Spleen (tissue), 7 donors: ENCODE data around the gene SYCE3.
A peak's percentile ranks its signal among the peaks of the same experiment; 100 is the strongest.

Source experiments
- CTCF ChIP-seq, 11 experiments: fragments of 200-600 bp in 7 of 11; fragments of 450-650 bp in 4 of 11; sonication (generic) in 4 of 11; IDR thresholded peaks in 8 of 11; conservative IDR thresholded peaks in 3 of 11; 1 replicate in 7 of 11; 2 replicates in 4 of 11; pipeline versions ENCODE4 v1.4.0 to v1.8.0; 2016 to 2021; ENCODE audit warnings: antibody characterized with exemption in 11 of 11, inconsistent platforms in 4 of 11, mild to moderate bottlenecking in 1 of 11
- POLR2A ChIP-seq, 3 donors: fragments of 450-650 bp; IDR thresholded peaks; one replicate each; pipeline ENCODE4 v1.5.1; 2017; ENCODE audit warnings: antibody characterized with exemption in 3 of 3, mild to moderate bottlenecking in 1 of 3
- POLR2AphosphoS5 ChIP-seq, 3 donors: sonication (generic); formaldehyde crosslinking; IDR thresholded peaks; one replicate each; pipeline ENCODE4 v1.5.1; 2017; ENCODE audit warnings: antibody characterized with exemption in 3 of 3
- donor health status: DM: no; HTN: no; CAD: no; lungs with moderate emphysema.
- donor health status: DM: no; HTN: no; CAD: no.
- donor health status: DM: no; HTN: no; CAD: no.

DNA sequence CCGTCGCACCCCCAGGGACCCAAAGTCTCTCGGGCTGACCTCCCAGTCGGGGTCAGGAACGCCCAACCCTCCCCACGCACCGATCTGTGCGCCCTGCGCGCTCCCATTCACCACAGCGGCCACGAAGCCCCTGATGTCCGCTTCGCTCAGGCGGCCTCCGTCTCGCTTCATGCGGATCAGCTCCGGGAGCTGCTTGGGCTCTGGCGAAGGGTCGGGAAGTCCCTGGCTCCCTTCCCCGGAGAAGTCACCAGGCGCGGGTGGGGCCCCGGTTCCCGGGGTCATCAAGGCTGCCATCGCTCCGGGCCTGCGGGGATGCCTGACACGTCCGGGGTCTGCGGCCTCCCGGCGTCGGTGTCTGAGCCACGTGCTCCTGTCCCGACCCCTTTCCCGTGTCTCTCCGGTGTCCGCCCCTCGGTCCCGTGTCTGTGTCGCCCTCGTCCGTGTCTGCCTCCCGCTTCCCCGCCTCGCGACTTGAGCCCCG, 33.3 kb downstream of the SYCE3 start:
- TF ChIP-seq CTCF (IDR thresholded peaks at IDR 0.05 in 8 of 11, conservative IDR thresholded peaks at IDR 0.05 in 3 of 11) (no peak), POLR2A (IDR thresholded peaks at IDR 0.05) (no peak), POLR2AphosphoS5 (IDR thresholded peaks at IDR 0.05) (peak; percentile 2 to 78 (median 69))
